Panc1 (cell line): ENCODE data around the gene CERKL. TPM values are rescaled to one million over a fixed set of nuclear protein-coding genes. Genes with fewer than 3 reads are reported as not detected.

Experiments used
- ATAC-seq: fragments of 200-7000 bp; cut with Tn5 transposase; 2 replicates; pipeline ENCODE4 v1.9.1; 2020; ENCODE audit warnings: mild to moderate bottlenecking, moderate library complexity
- BruUV-seq: library from RNA; stranded (reverse); fragments of 400-500 nt; replicated peaks from 2 replicates; lab custom pipeline; 2021; lab: Mats Ljungman, UMichigan
- CTCF ChIA-PET: fragments of 300-600 bp; sonication (Branson Sonifier 250); formaldehyde crosslinking; loops from one replicate; lab custom pipeline; 2022; ENCODE audit warnings: antibody characterized with exemption; lab: Charles Lee
- POLR2A ChIA-PET: fragments of 300-600 bp; sonication (Branson Sonifier 250); formaldehyde crosslinking; loops from one replicate; lab custom pipeline; 2022; ENCODE audit warnings: antibody characterized with exemption; lab: Charles Lee
- DNase-seq: peaks from one replicate; pipeline ENCODE4 v3.0.0-alpha.2; 2010; ENCODE audit warnings: low read depth, low spot score
- H3K27ac ChIP-seq: 2 replicates; pipeline ENCODE4 v1.5.1; 2011; ENCODE audit warnings: mild to moderate bottlenecking, low read length, inconsistent platforms
- H3K27me3 ChIP-seq: fragments of 200-500 bp; sonication (Bioruptor generic); 2 replicates; pipeline ENCODE4 v1.6.0; 2014; ENCODE audit warnings: low read length, inconsistent platforms; ENCODE audit not compliant: control insufficient read depth, insufficient read depth
- H3K36me3 ChIP-seq: fragments of 200-500 bp; sonication (Bioruptor generic); 2 replicates; pipeline ENCODE4 v1.5.1; 2014; ENCODE audit warnings: inconsistent platforms, mild to moderate bottlenecking, low read length, moderate library complexity; ENCODE audit not compliant: control insufficient read depth, insufficient read depth
- H3K4me1 ChIP-seq: 2 replicates; pipeline ENCODE4 v1.5.1; 2011; ENCODE audit warnings: inconsistent platforms, mild to moderate bottlenecking, low read length, moderate library complexity; ENCODE audit not compliant: control insufficient read depth, insufficient read depth
- H3K4me3 ChIP-seq, 2 experiments: 2 replicates each; pipeline ENCODE4 v1.5.1; 2011 to 2012; ENCODE audit warnings: low read depth in 2 of 2, low read length in 2 of 2, mild to moderate bottlenecking in 2 of 2, inconsistent platforms in 1 of 2, moderate library complexity in 1 of 2
- H3K9me3 ChIP-seq: fragments of 200-500 bp; sonication (Bioruptor generic); 2 replicates; pipeline ENCODE4 v1.5.1; 2014; ENCODE audit warnings: low read depth, mild to moderate bottlenecking, inconsistent platforms, low read length, moderate library complexity; ENCODE audit not compliant: control insufficient read depth, insufficient read depth
- CTCF ChIP-seq: fragments of 450-650 bp; IDR thresholded peaks from 2 replicates; pipeline ENCODE4 v1.5.1; 2017; ENCODE audit warnings: mild to moderate bottlenecking
- POLR2AphosphoS5 ChIP-seq: IDR thresholded peaks from 2 replicates; pipeline ENCODE4 v1.6.1; 2012; ENCODE audit warnings: mild to moderate bottlenecking, low read depth, low read length, moderate library complexity
- SIN3A ChIP-seq: IDR thresholded peaks from 2 replicates; pipeline ENCODE4 v1.6.1; 2012; ENCODE audit warnings: low read depth, mild to moderate bottlenecking, low read length, moderate library complexity, borderline replicate concordance; ENCODE audit not compliant: insufficient read depth
- TCF7L2 ChIP-seq: IDR thresholded peaks from 2 replicates; pipeline ENCODE4 v1.6.1; 2011; ENCODE audit warnings: mild to moderate bottlenecking, low read depth, low read length, inconsistent platforms
- in situ Hi-C: cut with HindIII; loops from 2 replicates; pipeline ENCODE4 v1.10.0; 2016; ENCODE audit warnings: low sequenced_read_pairs, low pct_unique_long_range_greater_than_20kb
- intact Hi-C: fragments of 100-400 bp; cut with micrococcal nuclease; formaldehyde crosslinking; loops from one replicate; pipeline ENCODE4 v1.10.0; 2022; ENCODE audit not compliant: unreplicated experiment
- total RNA-seq: library from RNA; stranded (reverse); gene quantifications from one replicate; pipeline ENCODE4 v1.2.1, GENCODE V29; 2021; ENCODE audit not compliant: unreplicated experiment
- TF ChIP-seq, protein P1 (sequence below), 2 experiments: IDR thresholded peaks; 2 replicates each; pipeline ENCODE4 v1.6.1; 2011 to 2012; ENCODE audit warnings: low read depth in 2 of 2, control low read depth in 1 of 2, low read length in 1 of 2, mild to moderate bottlenecking in 1 of 2, moderate library complexity in 1 of 2; ENCODE audit not compliant: insufficient read depth in 1 of 2

CERKL gene
- total RNA-seq, 1 experiment from 2014 or later = 0.87 TPM

- H3K27me3 ChIP-seq = 0 out of 2 replicates have a peak, but pooled peaks cover 2% of the 10 kb centered on the region
- in situ Hi-C loops = no loop called here
- H3K4me3 ChIP-seq = peak overlapping the region; percentile 56 to 62
- DNase-seq = no peak
- H3K9me3 ChIP-seq = no peaks in the 10 kb centered on the region
- H3K27ac ChIP-seq = no peak overlapping the region
- ATAC-seq = no peak
- no TSS peak for BruUV-seq
- intact Hi-C loops = no loop called here
- ChIA-PET POLR2A (interaction anchor here (0.7 kb wide), 1 partner anchor 1293 kb away, joined by 3 read pairs; no protein-coding TSS in a partner anchor), CTCF (no interaction called here)
- TF ChIP-seq CTCF (no peak), SIN3A (no peak), POLR2AphosphoS5 (no peak), TCF7L2 (no peak)
- TF ChIP-seq, protein P1, sequence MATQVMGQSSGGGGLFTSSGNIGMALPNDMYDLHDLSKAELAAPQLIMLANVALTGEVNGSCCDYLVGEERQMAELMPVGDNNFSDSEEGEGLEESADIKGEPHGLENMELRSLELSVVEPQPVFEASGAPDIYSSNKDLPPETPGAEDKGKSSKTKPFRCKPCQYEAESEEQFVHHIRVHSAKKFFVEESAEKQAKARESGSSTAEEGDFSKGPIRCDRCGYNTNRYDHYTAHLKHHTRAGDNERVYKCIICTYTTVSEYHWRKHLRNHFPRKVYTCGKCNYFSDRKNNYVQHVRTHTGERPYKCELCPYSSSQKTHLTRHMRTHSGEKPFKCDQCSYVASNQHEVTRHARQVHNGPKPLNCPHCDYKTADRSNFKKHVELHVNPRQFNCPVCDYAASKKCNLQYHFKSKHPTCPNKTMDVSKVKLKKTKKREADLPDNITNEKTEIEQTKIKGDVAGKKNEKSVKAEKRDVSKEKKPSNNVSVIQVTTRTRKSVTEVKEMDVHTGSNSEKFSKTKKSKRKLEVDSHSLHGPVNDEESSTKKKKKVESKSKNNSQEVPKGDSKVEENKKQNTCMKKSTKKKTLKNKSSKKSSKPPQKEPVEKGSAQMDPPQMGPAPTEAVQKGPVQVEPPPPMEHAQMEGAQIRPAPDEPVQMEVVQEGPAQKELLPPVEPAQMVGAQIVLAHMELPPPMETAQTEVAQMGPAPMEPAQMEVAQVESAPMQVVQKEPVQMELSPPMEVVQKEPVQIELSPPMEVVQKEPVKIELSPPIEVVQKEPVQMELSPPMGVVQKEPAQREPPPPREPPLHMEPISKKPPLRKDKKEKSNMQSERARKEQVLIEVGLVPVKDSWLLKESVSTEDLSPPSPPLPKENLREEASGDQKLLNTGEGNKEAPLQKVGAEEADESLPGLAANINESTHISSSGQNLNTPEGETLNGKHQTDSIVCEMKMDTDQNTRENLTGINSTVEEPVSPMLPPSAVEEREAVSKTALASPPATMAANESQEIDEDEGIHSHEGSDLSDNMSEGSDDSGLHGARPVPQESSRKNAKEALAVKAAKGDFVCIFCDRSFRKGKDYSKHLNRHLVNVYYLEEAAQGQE (IDR thresholded peaks at IDR 0.05; ENCODE audit: insufficient read depth in 1 of 2, low read depth in 2 of 2, low read length in 1 of 2) = no peak
- H3K4me1 ChIP-seq = no peaks in the 10 kb centered on the region; the same call in 1 of the 2 replicates
- no peaks in the 10 kb centered on the region for H3K36me3 ChIP-seq
These were observed 474 bp upstream of the CERKL start for GRCh38 chr2:181657379-181657778.

DNA sequence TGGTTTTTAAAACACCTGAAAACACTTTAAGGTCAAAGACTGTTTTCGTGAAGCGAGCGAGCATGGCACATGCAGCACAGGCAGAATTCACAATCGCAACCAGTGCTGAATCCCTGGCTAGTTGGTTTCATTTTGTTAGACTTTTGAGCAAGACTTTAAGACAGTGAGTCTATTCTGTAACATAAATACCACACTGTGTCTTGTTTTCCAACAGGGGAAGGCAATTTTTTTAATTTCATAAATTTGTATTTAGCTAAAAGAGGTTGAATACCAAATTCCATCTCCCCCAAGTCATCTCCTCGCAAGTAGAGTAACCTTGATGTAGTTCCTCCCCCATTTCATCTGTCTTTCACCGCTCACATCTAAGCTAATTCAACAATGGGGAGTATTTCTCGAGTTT is 1.4 kb downstream of the CERKL start:
- H3K27me3 ChIP-seq = 0 out of 2 replicates have a peak, but pooled peaks cover 2% of the 10 kb centered on the region
- intact Hi-C loops = no loop called here
- DNase-seq (no peak), ATAC-seq (no peak)
- no TSS peak for BruUV-seq
- H3K36me3 ChIP-seq = no peaks in the 10 kb centered on the region
- POLR2A ChIA-PET = no interaction called here
- CTCF ChIA-PET = no interaction called here
- in situ Hi-C loops = no loop called here
- H3K4me1 ChIP-seq = no peaks in the 10 kb centered on the region; the same call in 1 of the 2 replicates
- no peak overlapping the region for H3K27ac ChIP-seq
- no peaks in the 10 kb centered on the region for H3K9me3 ChIP-seq
- TF ChIP-seq, protein P1 (IDR thresholded peaks at IDR 0.05; ENCODE audit: insufficient read depth in 1 of 2, low read depth in 2 of 2, low read length in 1 of 2) = no peak
- TF ChIP-seq SIN3A (no peak), POLR2AphosphoS5 (no peak), TCF7L2 (no peak), CTCF (no peak)
- H3K4me3 ChIP-seq = peak overlapping the region in 1 of 2 experiments; percentile 7; a peak in 1 of 4 replicates
